ENCODE data around the gene SMIM13. TPM values are rescaled to one million over a fixed set of nuclear protein-coding genes. Genes with fewer than 3 reads are reported as not detected.

The SMIM13 gene
- total and polyA plus RNA-seq, 12 donors = 3.0 to 14.6 (median 11.5) TPM

DNA sequence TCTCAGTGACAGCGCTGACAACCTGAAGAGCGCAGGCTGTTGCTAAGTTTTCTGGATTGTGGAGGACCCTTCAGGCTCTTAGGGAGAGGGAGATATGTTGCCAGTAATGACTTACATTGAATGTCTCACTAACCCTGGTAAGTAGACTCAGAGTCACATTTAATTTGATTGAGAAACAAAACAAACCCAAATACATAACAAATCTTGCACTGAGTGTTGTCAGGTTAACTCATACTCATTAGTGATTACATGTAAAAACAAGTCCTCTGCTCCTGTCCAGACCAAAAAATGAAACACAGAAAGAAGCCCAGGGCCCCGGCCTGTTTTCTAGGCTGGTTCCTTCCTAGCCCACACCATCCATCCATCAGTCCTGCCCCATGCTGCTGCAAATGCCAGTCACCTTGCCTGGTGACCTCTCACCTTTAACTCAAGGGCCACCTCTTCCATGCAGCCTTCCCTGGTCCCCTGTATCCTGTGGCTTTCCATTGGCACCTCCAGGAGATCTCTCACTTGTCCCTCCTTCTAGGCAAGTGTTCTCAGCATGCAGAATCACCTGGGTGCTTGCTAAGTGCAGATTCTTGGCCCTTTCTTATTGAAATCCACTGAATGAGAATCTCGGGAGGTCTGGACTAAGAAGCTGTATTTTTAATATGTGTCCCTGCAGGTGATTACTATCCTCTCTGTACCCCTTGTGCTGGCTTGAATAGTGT is 52.6 kb downstream of the SMIM13 start:
- TF ChIP-seq, protein P1, sequence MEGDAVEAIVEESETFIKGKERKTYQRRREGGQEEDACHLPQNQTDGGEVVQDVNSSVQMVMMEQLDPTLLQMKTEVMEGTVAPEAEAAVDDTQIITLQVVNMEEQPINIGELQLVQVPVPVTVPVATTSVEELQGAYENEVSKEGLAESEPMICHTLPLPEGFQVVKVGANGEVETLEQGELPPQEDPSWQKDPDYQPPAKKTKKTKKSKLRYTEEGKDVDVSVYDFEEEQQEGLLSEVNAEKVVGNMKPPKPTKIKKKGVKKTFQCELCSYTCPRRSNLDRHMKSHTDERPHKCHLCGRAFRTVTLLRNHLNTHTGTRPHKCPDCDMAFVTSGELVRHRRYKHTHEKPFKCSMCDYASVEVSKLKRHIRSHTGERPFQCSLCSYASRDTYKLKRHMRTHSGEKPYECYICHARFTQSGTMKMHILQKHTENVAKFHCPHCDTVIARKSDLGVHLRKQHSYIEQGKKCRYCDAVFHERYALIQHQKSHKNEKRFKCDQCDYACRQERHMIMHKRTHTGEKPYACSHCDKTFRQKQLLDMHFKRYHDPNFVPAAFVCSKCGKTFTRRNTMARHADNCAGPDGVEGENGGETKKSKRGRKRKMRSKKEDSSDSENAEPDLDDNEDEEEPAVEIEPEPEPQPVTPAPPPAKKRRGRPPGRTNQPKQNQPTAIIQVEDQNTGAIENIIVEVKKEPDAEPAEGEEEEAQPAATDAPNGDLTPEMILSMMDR (IDR thresholded peaks at IDR 0.05) = no peak
- no peak for ATAC-seq
- H3K4me3 ChIP-seq = no peak overlapping the region
- no peaks in the 10 kb centered on the region for H3K27me3 ChIP-seq
- no peaks in the 10 kb centered on the region for H3K36me3 ChIP-seq
- DNase-seq = no peak
- no peaks in the 10 kb centered on the region for H3K9me3 ChIP-seq
- WGBS, 2 donors = 98 to 99% methylated on average over 4 of the region's 4 CpGs
- intact Hi-C loops (cut with DNase I) = loop anchor here in 3 of 10 donors (5.0 to 10.0 kb wide), 3 partner anchors 351 to 429 kb away; no protein-coding TSS in a partner anchor
- no peak overlapping the region for H3K27ac ChIP-seq
- H3K4me1 ChIP-seq = peaks cover 0 to 17% (median 0%) of the 10 kb centered on the region in 9 donors

DNA sequence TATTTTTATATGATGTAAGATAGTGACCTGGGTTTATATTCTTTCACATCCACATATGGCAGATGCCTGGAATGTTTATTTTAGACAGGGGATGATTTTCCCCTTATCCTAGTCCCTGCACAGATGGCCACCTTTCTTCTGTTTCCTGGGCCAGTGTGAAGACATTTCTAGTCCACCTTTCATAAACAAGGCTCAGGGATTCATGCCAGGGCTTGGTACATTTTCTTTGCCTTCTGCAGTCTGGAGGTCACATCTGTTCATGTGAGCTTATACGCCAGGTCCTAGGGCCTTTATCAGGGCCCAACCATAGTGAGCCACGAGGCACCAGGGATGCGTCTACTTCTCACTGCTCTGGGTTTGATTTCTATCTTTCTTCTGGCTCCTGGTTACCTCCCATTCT is 55.9 kb downstream of the SMIM13 start:
- WGBS, 2 donors = 95 to 96% methylated on average over 3 of the region's 3 CpGs
- Histone ChIP-seq H3K4me3 (no peak overlapping the region), H3K36me3 (no peaks in the 10 kb centered on the region), H3K9me3 (no peaks in the 10 kb centered on the region), H3K4me1 (peaks cover 0 to under 1% (median 0%) of the 10 kb centered on the region in 9 donors), H3K27ac (no peak overlapping the region), H3K27me3 (no peaks in the 10 kb centered on the region)
- DNase-seq (no peak), ATAC-seq (no peak)
- TF ChIP-seq, protein P1 (IDR thresholded peaks at IDR 0.05) = no peak
- intact Hi-C loops (cut with DNase I) = loop anchor here in 3 of 10 donors (5.0 to 10.0 kb wide), 3 partner anchors 348 to 425 kb away; no protein-coding TSS in a partner anchor

DNA sequence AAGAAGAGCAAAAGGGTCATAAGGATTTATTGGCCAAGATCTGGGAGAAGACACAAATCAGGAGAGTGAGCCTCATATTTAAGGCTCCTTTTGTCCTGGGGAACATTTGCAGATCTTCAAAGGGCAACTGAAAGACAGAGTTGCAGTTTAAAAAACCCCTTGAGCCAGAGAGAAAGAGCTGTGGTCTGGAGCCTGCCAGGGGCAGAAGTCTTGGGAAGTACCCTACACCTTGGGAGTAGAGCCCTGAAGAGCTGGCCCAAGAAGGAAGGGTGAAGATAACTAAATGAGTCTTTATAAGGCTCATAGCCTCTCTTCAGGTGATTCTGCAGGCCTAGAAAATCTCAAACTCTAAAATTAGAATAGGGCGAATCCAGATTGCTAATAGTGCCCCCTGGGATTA is 57.9 kb downstream of the SMIM13 start:
- Histone ChIP-seq H3K27ac (no peak overlapping the region), H3K4me3 (no peak overlapping the region), H3K27me3 (no peaks in the 10 kb centered on the region), H3K4me1 (no peaks in the 10 kb centered on the region), H3K9me3 (no peaks in the 10 kb centered on the region), H3K36me3 (no peaks in the 10 kb centered on the region)
- DNase-seq = no peak
- no peak for ATAC-seq
- WGBS, 2 donors = 90 to 97% methylated on average over 1 of the region's 1 CpG
- intact Hi-C loops (cut with DNase I) = no loop called here
- TF ChIP-seq, protein P1 (IDR thresholded peaks at IDR 0.05) = no peak

DNA sequence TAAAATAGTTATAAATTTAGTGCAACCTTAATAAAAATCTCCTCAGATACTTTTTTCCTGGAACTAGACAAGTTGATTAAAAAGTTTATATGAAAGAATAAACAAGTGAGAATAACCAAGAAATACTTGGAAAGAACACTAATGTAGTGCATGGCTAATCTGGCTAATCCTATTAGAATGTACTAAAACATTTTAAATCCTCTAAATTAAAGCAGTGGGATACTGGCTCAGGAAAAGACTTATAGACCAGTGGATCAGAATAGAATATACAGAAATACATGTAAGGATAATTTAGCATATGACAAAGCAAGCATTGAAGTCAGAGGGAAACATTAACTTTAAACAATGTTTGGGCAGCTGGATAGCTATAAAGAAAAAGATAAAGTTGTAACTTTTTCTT is 58.9 kb downstream of the SMIM13 start:
- intact Hi-C loops (cut with DNase I) = no loop called here
- H3K36me3 ChIP-seq = no peaks in the 10 kb centered on the region
- DNase-seq (no peak), ATAC-seq (no peak)
- no peak overlapping the region for H3K27ac ChIP-seq
- H3K4me3 ChIP-seq = no peak overlapping the region
- TF ChIP-seq, protein P1 (IDR thresholded peaks at IDR 0.05) = no peak
- no peaks in the 10 kb centered on the region for H3K9me3 ChIP-seq
- no peaks in the 10 kb centered on the region for H3K27me3 ChIP-seq
- H3K4me1 ChIP-seq = no peaks in the 10 kb centered on the region

Data from heart right ventricle (tissue), 16 donors.